Neural progenitor cell (in vitro differentiated cells): ENCODE measurements around the gene SFTPD.

Experiments used
- EZH2 ChIP-seq: fragments of 200-600 bp; sonication (generic); IDR thresholded peaks from 2 replicates; pipeline ENCODE4 v1.6.1; 2017; ENCODE audit warnings: antibody characterized with exemption, mild to moderate bottlenecking, moderate library complexity
- TF ChIP-seq, protein P1 (sequence below): fragments of 200-600 bp; sonication (generic); IDR thresholded peaks from 2 replicates; pipeline ENCODE4 v1.5.1; 2017; ENCODE audit warnings: antibody characterized with exemption, mild to moderate bottlenecking

DNA sequence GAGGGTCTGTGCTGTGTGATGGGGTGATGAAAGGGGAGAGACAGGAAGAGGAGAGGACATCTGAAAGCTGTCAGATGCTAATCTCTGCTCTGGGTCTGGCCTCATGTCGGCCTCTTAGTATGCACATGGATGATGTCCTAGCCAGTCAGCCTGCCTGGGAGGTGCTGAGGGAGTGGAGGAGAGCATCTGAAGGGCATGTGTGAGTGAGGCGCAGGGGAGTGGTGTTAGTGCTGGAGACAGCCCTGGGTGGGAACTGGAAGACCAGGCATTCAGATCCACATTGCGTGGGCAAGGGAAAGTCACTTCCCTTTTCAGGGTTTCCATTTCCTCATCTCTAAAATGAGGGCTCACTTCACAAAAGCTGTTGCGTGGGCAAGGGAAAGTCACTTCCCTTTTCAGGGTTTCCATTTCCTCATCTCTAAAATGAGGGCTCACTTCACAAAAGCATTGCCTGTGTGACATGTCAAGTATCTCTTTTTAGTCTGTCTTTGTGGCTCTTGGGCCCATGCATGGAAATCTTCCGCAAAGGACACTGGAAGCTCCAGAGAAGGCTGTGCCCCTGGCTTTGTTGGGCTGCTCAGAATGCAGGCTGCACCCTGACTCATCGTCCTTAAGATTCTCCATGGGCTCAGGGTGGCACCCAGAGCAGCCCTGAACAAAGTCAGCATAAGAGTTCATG is 10.0 kb downstream of the SFTPD start:
- TF ChIP-seq, protein P1, sequence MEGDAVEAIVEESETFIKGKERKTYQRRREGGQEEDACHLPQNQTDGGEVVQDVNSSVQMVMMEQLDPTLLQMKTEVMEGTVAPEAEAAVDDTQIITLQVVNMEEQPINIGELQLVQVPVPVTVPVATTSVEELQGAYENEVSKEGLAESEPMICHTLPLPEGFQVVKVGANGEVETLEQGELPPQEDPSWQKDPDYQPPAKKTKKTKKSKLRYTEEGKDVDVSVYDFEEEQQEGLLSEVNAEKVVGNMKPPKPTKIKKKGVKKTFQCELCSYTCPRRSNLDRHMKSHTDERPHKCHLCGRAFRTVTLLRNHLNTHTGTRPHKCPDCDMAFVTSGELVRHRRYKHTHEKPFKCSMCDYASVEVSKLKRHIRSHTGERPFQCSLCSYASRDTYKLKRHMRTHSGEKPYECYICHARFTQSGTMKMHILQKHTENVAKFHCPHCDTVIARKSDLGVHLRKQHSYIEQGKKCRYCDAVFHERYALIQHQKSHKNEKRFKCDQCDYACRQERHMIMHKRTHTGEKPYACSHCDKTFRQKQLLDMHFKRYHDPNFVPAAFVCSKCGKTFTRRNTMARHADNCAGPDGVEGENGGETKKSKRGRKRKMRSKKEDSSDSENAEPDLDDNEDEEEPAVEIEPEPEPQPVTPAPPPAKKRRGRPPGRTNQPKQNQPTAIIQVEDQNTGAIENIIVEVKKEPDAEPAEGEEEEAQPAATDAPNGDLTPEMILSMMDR, result no peak
- TF ChIP-seq EZH2, result no peak
